Endothelial cell (in vitro differentiated cells): ENCODE results near the gene LCP1. TPM values are rescaled to one million over a fixed set of nuclear protein-coding genes. Genes with fewer than 3 reads are reported as not detected.

Source experiments
- DNase-seq: peaks from one replicate; pipeline ENCODE4 v3.0.0; 2021; ENCODE audit warnings: low spot score
- H3K27ac Mint-ChIP-seq: one replicate; pipeline ENCODE4 v1.8.0; 2021; ENCODE audit warnings: mixed read lengths, inconsistent platforms; ENCODE audit not compliant: unreplicated experiment
- H3K27me3 Mint-ChIP-seq: one replicate; pipeline ENCODE4 v1.8.0; 2021; ENCODE audit warnings: mild to moderate bottlenecking, moderate library complexity, mixed read lengths, inconsistent platforms; ENCODE audit not compliant: unreplicated experiment
- H3K36me3 Mint-ChIP-seq: one replicate; pipeline ENCODE4 v1.8.0; 2021; ENCODE audit warnings: mild to moderate bottlenecking, low read depth, mixed read lengths, inconsistent platforms; ENCODE audit not compliant: unreplicated experiment
- H3K4me1 Mint-ChIP-seq: one replicate; pipeline ENCODE4 v1.8.0; 2021; ENCODE audit warnings: mild to moderate bottlenecking, mixed read lengths, inconsistent platforms; ENCODE audit not compliant: unreplicated experiment
- H3K4me3 Mint-ChIP-seq: one replicate; pipeline ENCODE4 v1.8.0; 2021; ENCODE audit warnings: mild to moderate bottlenecking, mixed read lengths, inconsistent platforms; ENCODE audit not compliant: unreplicated experiment
- H3K9me3 Mint-ChIP-seq: one replicate; pipeline ENCODE4 v1.8.0; 2021; ENCODE audit warnings: mixed read lengths, inconsistent platforms; ENCODE audit not compliant: unreplicated experiment
- CTCF ChIP-seq: fragments of 200-600 bp; sonication (generic); IDR thresholded peaks from one replicate; pipeline ENCODE4 v1.5.0; 2021; ENCODE audit warnings: antibody characterized with exemption; ENCODE audit not compliant: unreplicated experiment
- total RNA-seq: library from RNA; stranded (reverse); fragmentation: NEBNext Ultra II Directional; extraction: Animal tissue kit (Norgen Biotek cat#: 25700); gene quantifications from one replicate; pipeline ENCODE4 v1.2.1, GENCODE V29; 2021; ENCODE audit not compliant: unreplicated experiment

Gene LCP1
- total RNA-seq, 1 donor from 2014 or later: 11.9 TPM

GRCh38 chr13:46126056-46126455 lies 55.9 kb downstream of the LCP1 start:
- Mint-ChIP-seq H3K9me3 (no peaks in the 10 kb centered on the region), H3K36me3 (no peaks in the 10 kb centered on the region), H3K27ac (no peak overlapping the region)

GRCh38 chr13:46124967-46125933 lies 56.7 kb downstream of the LCP1 start:
- Mint-ChIP-seq H3K27me3 (peaks cover 2% of the 10 kb centered on the region), H3K27ac (no peak overlapping the region), H3K9me3 (no peaks in the 10 kb centered on the region), H3K4me3 (no peak overlapping the region), H3K36me3 (no peaks in the 10 kb centered on the region), H3K4me1 (peaks cover 13% of the 10 kb centered on the region)
- no peak for TF ChIP-seq CTCF
- DNase-seq: no peak

More at GRCh38 chr13:46126056-46126455, 55.9 kb downstream of the LCP1 start:
- no peak for TF ChIP-seq CTCF
- Mint-ChIP-seq H3K4me3 (no peak overlapping the region), H3K4me1 (peaks cover 9% of the 10 kb centered on the region), H3K27me3 (peaks cover 2% of the 10 kb centered on the region)
- DNase-seq: no peak

- DNase-seq: no peak
- no peak overlapping the region for H3K4me3 Mint-ChIP-seq
- no peak overlapping the region for H3K27ac Mint-ChIP-seq
- no peaks in the 10 kb centered on the region for H3K9me3 Mint-ChIP-seq
- H3K36me3 Mint-ChIP-seq: no peaks in the 10 kb centered on the region
- peaks cover 2% of the 10 kb centered on the region for H3K27me3 Mint-ChIP-seq
- no peak for TF ChIP-seq CTCF
- peaks cover 20% of the 10 kb centered on the region for H3K4me1 Mint-ChIP-seq
These were observed 57.4 kb downstream of the LCP1 start for GRCh38 chr13:46124531-46124966.

GRCh38 chr13:46122304-46122703 lies 59.7 kb downstream of the LCP1 start:
- DNase-seq: no peak
- H3K9me3 Mint-ChIP-seq: no peaks in the 10 kb centered on the region
- H3K36me3 Mint-ChIP-seq: no peaks in the 10 kb centered on the region
- H3K4me3 Mint-ChIP-seq: no peak overlapping the region
- no peak for TF ChIP-seq CTCF
- peaks cover 24% of the 10 kb centered on the region for H3K4me1 Mint-ChIP-seq
- H3K27me3 Mint-ChIP-seq: peaks cover 2% of the 10 kb centered on the region
- H3K27ac Mint-ChIP-seq: no peak overlapping the region

GRCh38 chr13:46121597-46122163 lies 60.3 kb downstream of the LCP1 start:
- DNase-seq: no peak
- no peak for TF ChIP-seq CTCF
- peaks cover 2% of the 10 kb centered on the region for H3K27me3 Mint-ChIP-seq
- H3K4me3 Mint-ChIP-seq: no peak overlapping the region
- H3K27ac Mint-ChIP-seq: no peak overlapping the region
- H3K4me1 Mint-ChIP-seq: peaks cover 24% of the 10 kb centered on the region
- H3K9me3 Mint-ChIP-seq: no peaks in the 10 kb centered on the region
- H3K36me3 Mint-ChIP-seq: no peaks in the 10 kb centered on the region
